Left renal pelvis (tissue), 4 donors: ENCODE data around the gene VPS26A. TPM values are rescaled to one million over a fixed set of nuclear protein-coding genes. Genes with fewer than 3 reads are reported as not detected.
"Not testable (repeated sequence)": the region's sequence is repeated elsewhere in the genome, so short reads cannot be mapped to it uniquely, and the experiment has no call there.

Experiments
- DNase-seq, 4 donors: peaks; one replicate each; pipeline ENCODE4 v3.0.0-alpha.2; 2013; ENCODE audit warnings: low read depth in 4 of 4, low spot score in 3 of 4
- polyA plus RNA-seq, 4 donors: library from polyadenylated mRNA; unstranded; fragments of 120-200 nt; gene quantifications; one replicate each; pipeline ENCODE4 v1.2.1, GENCODE V29; 2013; ENCODE audit not compliant: insufficient read length in 4 of 4

The VPS26A gene
- polyA plus RNA-seq, 4 donors: 65.7 to 110 (median 87.0) TPM

- DNase-seq: no peak
Observed at GRCh38 chr10:69101451-69102095, 22.4 kb upstream of the VPS26A start.

- no peak for DNase-seq
Observed at GRCh38 chr10:69102440-69102839, 21.5 kb upstream of the VPS26A start.

- DNase-seq: no peak
Observed at GRCh38 chr10:69103784-69104183, 20.2 kb upstream of the VPS26A start.

GRCh38 chr10:69104994-69105790 lies 18.8 kb upstream of the VPS26A start:
- no peak for DNase-seq

GRCh38 chr10:69107176-69107490 lies 16.8 kb upstream of the VPS26A start:
- no peak for DNase-seq

- no peak for DNase-seq
Observed at GRCh38 chr10:69107699-69108098, 16.3 kb upstream of the VPS26A start.

GRCh38 chr10:69119896-69120295 lies 4.1 kb upstream of the VPS26A start:
- no peak for DNase-seq

GRCh38 chr10:69123306-69123746 lies 652 bp upstream of the VPS26A start:
- DNase-seq: peak in 3 of 4 donors; percentile 54 to 64 (median 58)

- peak; percentile 39 to 48 (median 44) for DNase-seq
Observed at GRCh38 chr10:69124563-69125268, 738 bp downstream of the VPS26A start.

- DNase-seq: no peak
Observed at GRCh38 chr10:69125554-69125953, 1.6 kb downstream of the VPS26A start.

GRCh38 chr10:69130251-69130650 lies 6.3 kb downstream of the VPS26A start:
- no peak for DNase-seq

GRCh38 chr10:69139961-69140360 lies 16.0 kb downstream of the VPS26A start:
- DNase-seq: no peak

- DNase-seq: no peak
Observed at GRCh38 chr10:69141304-69141703, 17.3 kb downstream of the VPS26A start.

- not testable (repeated sequence) for DNase-seq
Observed at GRCh38 chr10:69142074-69142473, 18.1 kb downstream of the VPS26A start.

- no peak for DNase-seq
Observed at GRCh38 chr10:69142983-69143382, 19.0 kb downstream of the VPS26A start.

GRCh38 chr10:69145329-69145728 lies 21.4 kb downstream of the VPS26A start:
- no peak for DNase-seq

- DNase-seq: no peak
Observed at GRCh38 chr10:69145864-69146263, 21.9 kb downstream of the VPS26A start.

GRCh38 chr10:69146759-69147158 lies 22.8 kb downstream of the VPS26A start:
- no peak for DNase-seq

- DNase-seq: no peak
Observed at GRCh38 chr10:69151984-69152383, 28.0 kb downstream of the VPS26A start.

- DNase-seq: no peak
Observed at GRCh38 chr10:69153227-69153626, 29.2 kb downstream of the VPS26A start.

- peak in 1 of 4 donors; percentile 5 for DNase-seq
Observed at GRCh38 chr10:69160809-69161241, 36.8 kb downstream of the VPS26A start.

GRCh38 chr10:69168493-69168892 lies 44.5 kb downstream of the VPS26A start:
- no peak for DNase-seq
